ENCODE data around the gene TTLL9.
"Not testable (repeated sequence)": the region's sequence is repeated elsewhere in the genome, so short reads cannot be mapped to it uniquely, and the experiment has no call there.

TTLL9 gene

GRCh38 chr20:31890646-31891045 is 20.2 kb downstream of the TTLL9 start:
- no peak for DNase-seq

GRCh38 chr20:31894980-31895675 is 24.7 kb downstream of the TTLL9 start:
- DNase-seq, result no peak

- no peak for DNase-seq
Observed at GRCh38 chr20:31896049-31896448, 25.6 kb downstream of the TTLL9 start.

GRCh38 chr20:31897541-31897940 is 27.1 kb downstream of the TTLL9 start:
- no peak for DNase-seq

GRCh38 chr20:31901615-31902014 is 31.2 kb downstream of the TTLL9 start:
- DNase-seq, result no peak

GRCh38 chr20:31903627-31904386 is 33.4 kb downstream of the TTLL9 start:
- DNase-seq, result no peak

GRCh38 chr20:31906001-31906400 is 35.6 kb downstream of the TTLL9 start:
- DNase-seq, result no peak

GRCh38 chr20:31907046-31907445 is 36.6 kb downstream of the TTLL9 start:
- no peak for DNase-seq

- DNase-seq, result no peak
Observed at GRCh38 chr20:31908016-31908415, 37.6 kb downstream of the TTLL9 start.

GRCh38 chr20:31908424-31908823 is 38.0 kb downstream of the TTLL9 start:
- no peak for DNase-seq

GRCh38 chr20:31909253-31910070 is 39.0 kb downstream of the TTLL9 start:
- DNase-seq, result no peak

GRCh38 chr20:31910071-31910803 is 39.8 kb downstream of the TTLL9 start:
- no peak for DNase-seq

GRCh38 chr20:31913431-31914157 is 43.2 kb downstream of the TTLL9 start:
- DNase-seq, result no peak

GRCh38 chr20:31914170-31914569 is 43.7 kb downstream of the TTLL9 start:
- no peak for DNase-seq

GRCh38 chr20:31915491-31916280 is 45.3 kb downstream of the TTLL9 start:
- no peak for DNase-seq

- no peak for DNase-seq
Observed at GRCh38 chr20:31916708-31917107, 46.3 kb downstream of the TTLL9 start.

GRCh38 chr20:31917962-31918412 is 47.6 kb downstream of the TTLL9 start:
- DNase-seq, result not testable (repeated sequence)

GRCh38 chr20:31918466-31919105 is 48.2 kb downstream of the TTLL9 start:
- no peak for DNase-seq

GRCh38 chr20:31919410-31920155 is 49.1 kb downstream of the TTLL9 start:
- DNase-seq, result no peak

GRCh38 chr20:31920275-31920855 is 49.9 kb downstream of the TTLL9 start:
- DNase-seq, result no peak

Measured in COR-L47 (cell line).